Cerebellar cortex (tissue), 1 donor: ENCODE measurements around the gene TC2N.
"Not testable (repeated sequence)": the region's sequence is repeated elsewhere in the genome, so short reads cannot be mapped to it uniquely, and the experiment has no call there.

Source experiments
- DNase-seq: peaks from one replicate; pipeline ENCODE4 v3.0.0-alpha.2; 2015; ENCODE audit warnings: low spot score

TC2N gene

GRCh38 chr14:91753501-91754128 is 113.7 kb downstream of the TC2N start:
- DNase-seq, result no peak

DNA sequence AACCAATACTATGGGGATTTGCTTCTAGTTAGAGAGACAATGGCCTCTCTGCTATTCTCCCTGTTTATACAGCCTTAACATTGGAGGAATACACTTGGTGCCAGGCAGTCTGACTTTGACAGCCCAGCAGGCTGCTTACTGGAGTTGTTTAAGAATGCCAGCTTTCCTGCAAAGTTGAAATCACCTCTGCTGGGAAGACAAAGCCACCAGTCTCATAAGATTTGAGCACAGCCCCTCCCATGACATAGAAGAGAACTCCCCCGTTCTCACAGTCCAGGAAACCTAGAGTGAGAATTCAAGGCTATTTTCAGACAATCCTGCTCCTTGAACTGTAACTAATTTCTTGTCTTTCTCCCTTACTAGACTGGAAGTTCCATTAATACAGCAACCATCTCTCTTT is 114.4 kb downstream of the TC2N start:
- DNase-seq, result no peak

GRCh38 chr14:91751719-91752118 is 115.6 kb downstream of the TC2N start:
- no peak for DNase-seq

- DNase-seq, result no peak
These were observed 116.6 kb downstream of the TC2N start for GRCh38 chr14:91750634-91751198.

- DNase-seq, result no peak
These were observed 117.5 kb downstream of the TC2N start for GRCh38 chr14:91749868-91750267.

GRCh38 chr14:91748049-91748448 is 119.3 kb downstream of the TC2N start:
- DNase-seq, result no peak

DNA sequence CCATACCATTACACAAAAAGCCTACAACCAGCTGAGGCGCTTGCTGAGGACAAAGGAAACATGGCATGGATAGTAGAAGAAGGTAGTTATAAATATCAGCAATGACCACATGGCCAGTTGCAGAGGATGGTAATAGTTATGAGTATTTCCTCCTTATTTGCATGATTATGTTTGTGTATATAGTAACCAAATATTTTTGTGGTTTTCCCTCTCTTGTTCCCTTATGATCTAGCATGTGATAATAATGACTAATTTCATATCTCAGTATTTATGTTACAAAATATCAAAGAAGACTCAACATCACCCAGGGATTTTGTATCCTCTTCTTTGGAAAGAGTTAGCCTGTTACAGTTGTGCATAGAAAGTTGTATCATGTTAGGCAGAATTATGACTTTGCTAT is 122.0 kb downstream of the TC2N start:
- no peak for DNase-seq

GRCh38 chr14:91744068-91744480 is 123.3 kb downstream of the TC2N start:
- no peak for DNase-seq

DNA sequence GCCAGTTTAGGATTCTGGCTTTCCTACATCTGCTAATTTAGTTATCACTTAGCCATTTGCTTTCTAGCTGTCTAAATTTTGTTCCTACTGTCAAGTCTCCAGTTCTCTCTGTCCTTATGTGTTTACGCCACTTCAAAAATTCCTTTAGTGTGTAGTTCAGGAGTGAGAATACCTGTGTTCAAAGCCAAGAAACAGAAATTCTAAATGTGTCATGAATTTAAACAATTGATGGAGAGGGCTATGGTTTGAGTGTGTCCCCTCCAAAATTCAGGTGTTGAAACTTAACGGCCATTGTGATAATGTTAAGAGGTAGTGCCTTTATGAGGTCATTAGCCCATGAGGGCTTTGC is 124.1 kb downstream of the TC2N start:
- no peak for DNase-seq

- no peak for DNase-seq
These were observed 124.6 kb downstream of the TC2N start for GRCh38 chr14:91742621-91743304.

DNA sequence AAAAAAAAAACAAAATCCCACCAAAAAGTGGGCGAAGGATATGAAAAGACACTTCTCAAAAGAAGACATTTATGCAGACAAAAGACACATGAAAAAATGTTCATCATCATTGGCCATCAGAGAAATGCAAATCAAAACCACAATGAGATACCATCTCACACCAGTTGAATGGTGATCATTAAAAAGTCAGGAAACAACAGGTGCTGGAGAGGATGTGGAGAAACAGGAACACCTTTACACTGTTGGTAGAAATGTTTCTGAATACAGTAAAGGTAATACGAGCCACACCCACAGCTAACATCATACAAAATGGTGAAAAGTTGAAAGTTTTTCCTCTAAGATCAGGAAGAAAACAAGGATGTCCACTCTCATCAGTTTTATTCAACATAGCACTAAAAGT is 127.5 kb downstream of the TC2N start:
- DNase-seq, result not testable (repeated sequence)

DNA sequence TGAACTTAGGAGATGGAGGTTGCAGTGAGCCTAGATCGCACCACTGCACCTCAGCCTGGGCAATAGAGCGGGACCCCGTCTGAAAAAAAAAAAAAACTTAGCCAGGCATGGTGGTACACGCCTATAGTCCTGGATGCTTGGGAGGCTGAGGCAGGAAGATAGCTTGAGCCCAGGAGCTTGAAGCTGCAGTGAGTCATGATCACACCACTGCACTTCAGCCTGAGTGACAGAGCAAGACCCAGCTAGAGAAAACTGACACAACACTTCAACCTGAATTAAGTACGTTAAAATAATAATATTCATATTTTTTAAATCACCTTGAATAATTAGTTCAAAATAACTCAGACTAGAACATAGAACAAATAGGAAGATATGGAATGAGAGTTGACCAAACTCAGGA is 129.7 kb downstream of the TC2N start:
- no peak for DNase-seq

DNA sequence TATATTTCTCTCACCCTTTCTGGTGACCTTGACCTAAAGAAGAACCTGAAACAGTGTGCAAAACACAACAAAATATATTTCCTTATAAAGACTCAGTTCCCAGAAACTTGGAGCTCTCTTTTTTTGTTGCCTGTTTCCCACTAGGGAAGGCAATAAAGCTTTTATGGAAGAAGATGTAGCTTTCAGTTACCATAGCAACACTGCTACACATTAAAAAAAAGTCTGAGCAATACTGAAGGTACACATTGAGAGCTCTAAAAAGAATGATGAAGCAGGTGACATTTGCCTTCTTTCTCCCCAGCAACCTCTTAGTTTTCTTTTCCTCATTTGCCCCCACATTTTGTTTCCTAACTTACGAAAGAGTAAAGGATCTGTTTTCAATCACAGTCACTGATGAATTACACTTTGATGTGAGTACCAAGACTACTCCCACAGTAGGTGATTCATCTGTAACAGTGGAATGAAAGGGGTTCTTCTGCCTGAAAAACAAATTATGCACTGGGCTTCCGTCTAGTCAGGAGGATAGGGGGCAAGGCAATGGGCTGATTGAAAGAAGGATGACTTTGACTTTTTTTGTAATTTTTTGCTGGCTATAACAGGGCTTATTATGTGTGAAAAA is 134.4 kb downstream of the TC2N start:
- no peak for DNase-seq

DNA sequence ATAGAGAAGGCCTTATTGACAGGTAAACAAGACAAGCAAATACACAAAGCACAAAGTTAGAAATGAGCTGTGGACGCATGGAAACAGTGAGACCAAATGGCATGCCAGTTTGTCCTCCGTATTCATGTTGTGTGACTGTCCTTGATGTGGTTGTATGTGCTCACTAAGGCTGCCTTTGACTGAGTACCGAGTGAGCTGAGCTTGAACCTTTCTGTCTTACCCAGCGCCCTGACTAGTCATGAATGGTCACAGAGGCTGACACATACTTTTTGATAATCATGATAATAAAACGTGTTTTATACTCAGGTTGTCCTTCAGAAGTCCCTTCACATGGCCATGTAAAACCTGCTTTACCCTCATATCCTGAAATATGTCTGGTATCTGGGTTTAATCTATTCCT is 134.9 kb downstream of the TC2N start:
- no peak for DNase-seq

DNA sequence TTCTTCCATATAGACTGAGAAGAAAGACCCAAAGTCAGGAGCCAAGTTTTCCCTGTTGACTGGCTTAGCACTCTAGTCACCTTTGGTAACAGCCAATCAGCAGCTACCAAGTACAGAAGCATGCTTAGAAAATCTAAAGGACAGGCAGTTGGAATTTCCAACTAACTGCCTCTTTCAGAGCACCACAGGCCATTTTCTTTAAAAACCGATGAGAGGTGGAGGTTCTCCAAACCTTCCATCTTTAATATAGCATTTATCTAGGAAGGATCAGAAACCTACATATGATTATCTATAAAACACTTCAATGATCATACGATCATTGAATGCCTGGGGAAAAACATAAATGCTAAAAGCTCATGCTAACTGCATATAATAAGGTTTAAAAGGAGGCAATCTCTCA is 135.3 kb downstream of the TC2N start, which contains the start of gene CATSPERB:
TSS of gene CATSPERB (minus strand) at position 101 of the 400 bp plus-strand sequence. CDS start 2,607 bp downstream, outside the sequence.
- DNase-seq, result no peak

DNA sequence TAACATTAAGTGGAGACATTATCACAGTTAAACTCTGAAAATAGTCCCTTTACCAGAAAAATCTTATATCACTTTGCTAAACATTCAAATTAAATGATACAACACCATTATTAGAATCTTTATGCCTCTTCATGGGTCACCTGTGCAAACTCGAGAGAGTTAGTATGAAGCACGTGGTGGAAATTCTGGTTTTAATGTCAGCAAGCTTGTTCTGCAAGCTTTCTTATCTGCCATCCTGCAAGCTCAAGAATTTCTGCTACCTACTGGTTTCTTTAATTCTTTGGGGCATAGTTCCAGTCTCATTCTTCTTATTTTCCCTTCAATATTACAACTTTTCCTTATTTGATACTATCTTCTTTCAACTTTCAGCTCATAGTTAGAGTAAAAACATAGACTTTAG is 136.3 kb downstream of the TC2N start:
- no peak for DNase-seq

DNA sequence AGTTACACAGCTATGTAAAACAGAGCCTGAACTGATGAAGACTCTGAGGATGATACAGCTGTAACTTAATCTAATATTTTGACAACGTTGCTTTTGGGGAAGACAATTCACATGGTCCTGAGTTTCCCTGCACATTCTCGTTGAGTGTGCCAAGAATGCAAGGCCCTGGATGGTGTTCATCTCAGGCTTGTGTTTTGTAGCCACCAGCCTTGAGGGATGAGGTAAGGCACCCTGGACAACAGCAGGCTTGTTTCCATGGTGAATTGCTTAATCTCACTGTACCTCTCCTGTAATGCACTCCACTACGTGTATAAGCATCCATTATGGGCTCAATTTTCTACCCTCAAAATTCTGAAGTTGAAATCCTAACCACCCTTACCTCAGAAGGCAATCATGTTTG is 137.6 kb downstream of the TC2N start:
- DNase-seq, result no peak
